H1 (cell line): ENCODE results near the gene RGS9. TPM values are rescaled to one million over a fixed set of nuclear protein-coding genes. Genes with fewer than 3 reads are reported as not detected.
A peak's percentile ranks its signal among the peaks of the same experiment; 100 is the strongest.

Experiments
- CTCF ChIA-PET: fragments of 300-600 bp; sonication (Branson Sonifier 250); formaldehyde crosslinking; loops from one replicate; lab custom pipeline; 2021; ENCODE audit not compliant: partially characterized antibody; lab: Charles Lee
- POLR2A ChIA-PET: fragments of 300-600 bp; sonication (Branson Sonifier 250); formaldehyde crosslinking; loops from one replicate; lab custom pipeline; 2021; ENCODE audit warnings: inconsistent platforms; ENCODE audit not compliant: partially characterized antibody; lab: Charles Lee
- DNase-seq, 2 experiments: peaks; one replicate each; pipeline versions ENCODE4 v3.0.0 to v3.0.0-alpha.2; 2010 to 2022; ENCODE audit warnings: low spot score in 2 of 2, low read depth in 1 of 2, mixed read lengths in 1 of 2
- FAIRE-seq: peaks from 2 replicates; lab custom pipeline; 2011; peaks lifted over from hg19 to GRCh38; lab: Jason Lieb, UNC
- H2AFZ ChIP-seq: 2 replicates; pipeline ENCODE4 v1.8.1; 2012; ENCODE audit warnings: low read length, inconsistent platforms
- H2AK5ac ChIP-seq: 2 replicates; pipeline ENCODE4 v1.6.1; 2013; ENCODE audit warnings: low read depth, low read length
- H2BK120ac ChIP-seq: replicated peaks from 2 replicates; pipeline ENCODE3; 2013; ENCODE audit warnings: low read depth, low read length, inconsistent platforms
- H2BK12ac ChIP-seq: 2 replicates; pipeline ENCODE4 v1.6.1; 2013; ENCODE audit warnings: low read depth, low read length
- H2BK15ac ChIP-seq: 2 replicates; pipeline ENCODE4 v1.6.1; 2013; ENCODE audit warnings: low read length
- H2BK20ac ChIP-seq: 2 replicates; pipeline ENCODE4 v1.6.1; 2013; ENCODE audit warnings: low read length
- H2BK5ac ChIP-seq: 2 replicates; pipeline ENCODE4 v1.6.1; 2013; ENCODE audit warnings: low read depth, low read length
- H3K14ac ChIP-seq: 2 replicates; pipeline ENCODE4 v1.6.1; 2013; ENCODE audit warnings: inconsistent platforms; ENCODE audit not compliant: insufficient read length
- H3K18ac ChIP-seq: 2 replicates; pipeline ENCODE4 v1.6.1; 2013; ENCODE audit warnings: low read length; ENCODE audit errors: extremely low read depth
- H3K23ac ChIP-seq: 2 replicates; pipeline ENCODE4 v1.6.1; 2013; ENCODE audit warnings: inconsistent platforms; ENCODE audit not compliant: insufficient read length
- H3K23me2 ChIP-seq: 2 replicates; pipeline ENCODE4 v1.6.1; 2013; ENCODE audit warnings: low read depth, low read length
- H3K27ac ChIP-seq: 2 replicates; pipeline ENCODE4 v1.6.1; 2011; ENCODE audit warnings: low read depth, low read length, inconsistent platforms
- H3K27me3 ChIP-seq, 4 experiments: replicated peaks in 1 of 4; 1 replicate in 1 of 4; 2 replicates in 3 of 4; pipeline versions ENCODE4 v1.6.1 to v1.8.1; 2011 to 2013; ENCODE audit warnings: low read length in 3 of 4, mild to moderate bottlenecking in 3 of 4, inconsistent platforms in 2 of 4, mixed read lengths in 2 of 4, moderate library complexity in 1 of 4; ENCODE audit not compliant: control insufficient read depth in 3 of 4, insufficient read depth in 3 of 4; ENCODE audit errors: extremely low read depth in 1 of 4
- H3K36me3 ChIP-seq, 4 experiments: 2 replicates each; pipeline versions ENCODE4 v1.6.1 to v1.8.1; 2011 to 2013; ENCODE audit warnings: mild to moderate bottlenecking in 4 of 4, low read length in 3 of 4, moderate library complexity in 2 of 4, control low read depth in 1 of 4, inconsistent platforms in 1 of 4; ENCODE audit not compliant: insufficient read depth in 4 of 4, control insufficient read depth in 2 of 4
- H3K4ac ChIP-seq: replicated peaks from 2 replicates; pipeline ENCODE3; 2013; ENCODE audit warnings: low read length, low read depth, mixed read lengths, inconsistent platforms; ENCODE audit not compliant: insufficient read length
- H3K4me1 ChIP-seq, 4 experiments: replicated peaks in 1 of 4; 1 replicate in 1 of 4; 2 replicates in 3 of 4; pipeline versions ENCODE4 v1.6.1 to v1.8.1; 2011 to 2013; ENCODE audit warnings: low read length in 3 of 4, inconsistent platforms in 2 of 4, mixed read lengths in 1 of 4; ENCODE audit not compliant: insufficient read depth in 4 of 4, control insufficient read depth in 3 of 4
- H3K4me2 ChIP-seq, 2 experiments: 2 replicates each; pipeline versions ENCODE4 v1.6.1 to v1.8.1; 2011 to 2013; ENCODE audit warnings: low read depth in 2 of 2, low read length in 2 of 2, control low read depth in 1 of 2, inconsistent platforms in 1 of 2, mild to moderate bottlenecking in 1 of 2; ENCODE audit not compliant: insufficient read depth in 1 of 2
- H3K4me3 ChIP-seq, 4 experiments: fragments of 200-600, 300-600 bp in 1 of 4; sonication (generic), shearing (Covaris generic), sonication (Bioruptor Twin) in 1 of 4; 2 replicates each; pipeline versions ENCODE4 v1.5.1 to v1.8.1; 2011 to 2016; ENCODE audit warnings: low read length in 4 of 4, low read depth in 3 of 4, control low read depth in 2 of 4, inconsistent platforms in 2 of 4, mild to moderate bottlenecking in 2 of 4, mixed read lengths in 1 of 4, moderate library complexity in 1 of 4; ENCODE audit not compliant: insufficient read depth in 2 of 4; ENCODE audit errors: extremely low read depth in 1 of 4
- H3K56ac ChIP-seq: replicated peaks from 2 replicates; pipeline ENCODE3; 2013; ENCODE audit warnings: low read depth, mild to moderate bottlenecking, mixed read lengths, low read length, inconsistent platforms; ENCODE audit not compliant: insufficient read length
- H3K79me1 ChIP-seq: 2 replicates; pipeline ENCODE4 v1.6.1; 2013; ENCODE audit warnings: low read depth, low read length, control low read depth
- H3K79me2 ChIP-seq, 2 experiments: 2 replicates each; pipeline versions ENCODE4 v1.6.1 to v1.8.1; 2012 to 2013; ENCODE audit warnings: low read length in 2 of 2, mild to moderate bottlenecking in 2 of 2, inconsistent platforms in 1 of 2; ENCODE audit not compliant: insufficient read depth in 2 of 2, control insufficient read depth in 1 of 2
- H3K9ac ChIP-seq, 4 experiments: replicated peaks in 1 of 4; 1 replicate in 1 of 4; 2 replicates in 3 of 4; pipeline versions ENCODE4 v1.6.1 to v1.8.1; 2011 to 2013; ENCODE audit warnings: low read depth in 3 of 4, low read length in 3 of 4, control low read depth in 2 of 4, mild to moderate bottlenecking in 2 of 4, moderate library complexity in 2 of 4, inconsistent platforms in 1 of 4; ENCODE audit errors: extremely low read depth in 1 of 4
- H3K9me3 ChIP-seq, 2 experiments: 2 replicates each; pipeline versions ENCODE4 v1.6.1 to v1.8.1; 2012 to 2013; ENCODE audit warnings: mild to moderate bottlenecking in 2 of 2, moderate library complexity in 2 of 2, control low read depth in 1 of 2, inconsistent platforms in 1 of 2, low read depth in 1 of 2, low read length in 1 of 2, mixed read lengths in 1 of 2; ENCODE audit not compliant: insufficient read depth in 2 of 2
- H4K20me1 ChIP-seq, 2 experiments: replicated peaks in 1 of 2; 2 replicates each; pipeline versions ENCODE3 to v1.8.1; 2011 to 2013; ENCODE audit warnings: inconsistent platforms in 2 of 2, low read length in 2 of 2, mild to moderate bottlenecking in 1 of 2; ENCODE audit not compliant: insufficient read depth in 2 of 2, control insufficient read depth in 1 of 2
- H4K5ac ChIP-seq: 2 replicates; pipeline ENCODE4 v1.6.1; 2013; ENCODE audit warnings: low read length, low read depth, mixed read lengths, inconsistent platforms; ENCODE audit not compliant: insufficient read length
- H4K8ac ChIP-seq: 2 replicates; pipeline ENCODE4 v1.8.0; 2013; ENCODE audit warnings: mild to moderate bottlenecking, moderate library complexity, low read length, inconsistent platforms; ENCODE audit not compliant: insufficient read depth; ENCODE audit errors: extremely low read depth
- H4K91ac ChIP-seq: replicated peaks from 2 replicates; pipeline ENCODE3; 2013; ENCODE audit warnings: low read length, mixed read lengths, inconsistent platforms; ENCODE audit not compliant: insufficient read length
- BRCA1 ChIP-seq: IDR thresholded peaks from 2 replicates; pipeline ENCODE4 v1.6.1; 2012; ENCODE audit warnings: low read depth, low read length, improper control_type of control experiment
- CHD2 ChIP-seq: IDR thresholded peaks from 2 replicates; pipeline ENCODE4 v1.6.1; 2012; ENCODE audit warnings: low read length, improper control_type of control experiment
- NANOG ChIP-seq: IDR thresholded peaks from 2 replicates; pipeline ENCODE4 v1.6.1; 2011; ENCODE audit warnings: low read length, low read depth, mild to moderate bottlenecking, inconsistent platforms; ENCODE audit not compliant: insufficient read depth, poor library complexity, severe bottlenecking
- POLR2AphosphoS5 ChIP-seq: IDR thresholded peaks from 2 replicates; pipeline ENCODE4 v1.6.1; 2011; ENCODE audit warnings: low read depth, low read length
- RBBP5 ChIP-seq: IDR thresholded peaks from 2 replicates; pipeline ENCODE4 v1.7.1; 2012; ENCODE audit warnings: low read depth, mild to moderate bottlenecking, inconsistent platforms, low read length, moderate library complexity, borderline replicate concordance
- SIX5 ChIP-seq: IDR thresholded peaks from 2 replicates; pipeline ENCODE4 v1.6.1; 2011; ENCODE audit warnings: mild to moderate bottlenecking, low read depth, low read length
- SP4 ChIP-seq: IDR thresholded peaks from 2 replicates; pipeline ENCODE4 v1.6.1; 2012; ENCODE audit warnings: low read length, inconsistent platforms
- SRF ChIP-seq: IDR thresholded peaks from 2 replicates; pipeline ENCODE4 v1.6.1; 2011; ENCODE audit warnings: mild to moderate bottlenecking, low read depth, low read length, moderate library complexity
- TCF12 ChIP-seq: IDR thresholded peaks from 2 replicates; pipeline ENCODE4 v1.6.1; 2011; ENCODE audit warnings: low read depth, mild to moderate bottlenecking, low read length
- WGBS, 2 experiments: shearing (Covaris generic) in 1 of 2; methylation state at CpG; one replicate each; pipeline versions ENCODE4 v1.1.6 to v1.1.7; 2013 to 2015; ENCODE audit warnings: low lambda C conversion rate in 2 of 2, mixed read lengths in 2 of 2, inconsistent platforms in 1 of 2, low coverage in 1 of 2, missing lambda C conversion rate in 1 of 2; ENCODE audit not compliant: insufficient replicate concordance in 2 of 2, insufficient coverage in 1 of 2, insufficient read length in 1 of 2; ENCODE audit errors: extremely low coverage in 1 of 2, missing lambda C conversion rate in 1 of 2; 5-methylcytosine and 5-hydroxymethylcytosine counted together
- long read RNA-seq, 2 experiments: library from RNA in 1 of 2; library from capped mRNA in 1 of 2; stranded (forward); transcript quantifications; one replicate each; pipeline ENCODE4 v2.0.0, GENCODE V29; 2021; ENCODE audit warnings: inconsistent platforms in 1 of 2
- polyA minus RNA-seq, 3 experiments: library from RNA; depleted of rRNA, polyadenylated mRNA; stranded (reverse); fragments of >200 nt; gene quantifications; 1 replicate in 2 of 3; 2 replicates in 1 of 3; pipeline ENCODE4 v1.2.3, GENCODE V29; 2011
- polyA plus RNA-seq, 7 experiments: library from polyadenylated mRNA; depleted of rRNA in 3 of 7; stranded (reverse) in 5 of 7; unstranded in 2 of 7; fragments of >200 nt in 5 of 7; fragments of 200-250 nt in 2 of 7; gene quantifications; 1 replicate in 5 of 7; 2 replicates in 1 of 7; 4 replicates in 1 of 7; pipeline versions ENCODE4 v1.2.1 to v1.2.3, GENCODE V29; 2011 to 2013; ENCODE audit warnings: missing spikeins in 2 of 7, mixed read lengths in 2 of 7
- total RNA-seq: library from RNA; stranded (reverse); fragmentation: NEBNext Ultra II Directional; extraction: Animal tissue kit (Norgen Biotek cat#: 25700); gene quantifications from 2 replicates; pipeline ENCODE4 v1.2.1, GENCODE V29; 2021

Gene RGS9
- total RNA-seq: 14.3 and 20.5 TPM in 2 replicates
- polyA plus RNA-seq (2011; rRNA removed): 7.5 and 8.9 TPM in 2 replicates
- 7.5 TPM for polyA plus RNA-seq (2011; cell fraction: cytosol; rRNA removed)
- polyA plus RNA-seq (2011; cell fraction: nucleus; rRNA removed): 5.7 TPM
- 8.8 to 10.7 TPM (median 10.1 TPM) in 4 replicates for polyA plus RNA-seq (2012, experiment 1 of 2)
- polyA plus RNA-seq (2012, experiment 2 of 2): 4.4 TPM
- 15.9 TPM for polyA plus RNA-seq (2013, experiment 1 of 2)
- 15.0 TPM for polyA plus RNA-seq (2013, experiment 2 of 2)
- polyA minus RNA-seq (2011; rRNA and poly(A)+ RNA removed): 7.0 and 8.4 TPM in 2 replicates
- polyA minus RNA-seq (2011; cell fraction: cytosol; rRNA and poly(A)+ RNA removed): 10.1 TPM
- polyA minus RNA-seq (2011; cell fraction: nucleus; rRNA and poly(A)+ RNA removed): 6.1 TPM
- long read RNA-seq, experiment 1, transcript RGS9-212 (3 exons, 2,736 nt): major isoform, 10 of 14 reads
- long read RNA-seq, experiment 1, partial matches to known transcripts: 0 of 14 reads
- long read RNA-seq, experiment 1, other reads (novel, unspliced or antisense): 4 of 14 reads
- long read RNA-seq, experiment 2: 0 reads

- Histone ChIP-seq H3K14ac (no peak within 1 kb of the TSS), H3K18ac (no peak within 1 kb of the TSS; the same call in 1 of the 2 replicates), H4K5ac (no peak within 1 kb of the TSS), H3K36me3 (no peaks in the 10 kb centered on the region), H2BK20ac (no peak within 1 kb of the TSS), H4K20me1 (no peaks in the 10 kb centered on the region), H3K9ac (no peak within 1 kb of the TSS; a peak in 1 of 7 replicates), H3K56ac (no peak within 1 kb of the TSS), H3K79me1 (no peaks in the 10 kb centered on the region), H4K8ac (no peak within 1 kb of the TSS), H3K27ac (no peak within 1 kb of the TSS), H3K23ac (no peak within 1 kb of the TSS), H3K9me3 (no peaks in the 10 kb centered on the region), H3K23me2 (peaks cover 4% of the 10 kb centered on the region; the same call in 1 of the 2 replicates), H3K79me2 (no peaks in the 10 kb centered on the region), H3K4me2 (peak within 1 kb of the TSS; percentile 55 to 85), H2BK5ac (no peak within 1 kb of the TSS), H2BK120ac (no peak within 1 kb of the TSS), H4K91ac (no peak within 1 kb of the TSS), H3K4ac (no peak within 1 kb of the TSS), H2BK15ac (peak within 1 kb of the TSS; percentile 98; the same call in 1 of the 2 replicates), H3K4me1 (peaks cover 0 to 5% (median 2%) of the 10 kb centered on the region in 4 experiments; a peak in 4 of 7 replicates), H2BK12ac (no peak within 1 kb of the TSS), H2AK5ac (no peak within 1 kb of the TSS; the same call in 1 of the 2 replicates), H2AFZ (peak within 1 kb of the TSS; percentile 92), H3K27me3 (peaks cover 0 to 14% (median 12%) of the 10 kb centered on the region in 4 experiments; a peak in 6 of 7 replicates), H3K4me3 (peak within 1 kb of the TSS; percentile 30 to 58 (median 38))
- ChIA-PET POLR2A (interaction anchor here (1.5 kb wide), 1 partner anchor 14 kb away, joined by 5 read pairs; no protein-coding TSS in a partner anchor), CTCF (interaction anchor here (0.6 to 1.9 kb wide), 15 partner anchors 9 to 58 kb away, joined by 3 to 11 read pairs (median 4); no protein-coding TSS in a partner anchor)
- FAIRE-seq (no peak), DNase-seq (peak; percentile 78 to 93)
- WGBS, 2 experiments: 17% methylated on average over 22 of the region's 56 CpGs; no CpG with 5 or more reads in 1 of the 2 experiments
- TF ChIP-seq NANOG (peak; percentile 68), CHD2 (peak; percentile 38; the same call in 1 of the 2 replicates), SP4 (no peak), RBBP5 (no peak), TCF12 (peak; percentile 86; the same call in 1 of the 2 replicates), SIX5 (no peak), SRF (peak; percentile 34; the same call in 1 of the 2 replicates), BRCA1 (no peak), POLR2AphosphoS5 (no peak)
Observed at GRCh38 chr17:65137021-65137939, at the start of gene RGS9. RGS9 (plus strand) TSS chr17:65137370; CDS start chr17:65137541, 171 bp downstream.
